ENCODE results near the gene ARHGEF18.
A peak's percentile ranks its signal among the peaks of the same experiment; 100 is the strongest.

ARHGEF18 gene

GRCh38 chr19:7386308-7386707, 37.6 kb downstream of the ARHGEF18 start:
- DNase-seq (ENCODE audit: extremely low read depth, low read depth) = no peak
- TF ChIP-seq CTCF (IDR thresholded peaks at IDR 0.05; ENCODE audit: low read depth, low read length) = no peak

- no peak for TF ChIP-seq CTCF (IDR thresholded peaks at IDR 0.05; ENCODE audit: low read depth, low read length)
- no peak for DNase-seq (ENCODE audit: extremely low read depth, low read depth)
These were observed 38.0 kb downstream of the ARHGEF18 start for GRCh38 chr19:7386769-7387168.

- no peak for DNase-seq (ENCODE audit: extremely low read depth, low read depth)
- TF ChIP-seq CTCF (IDR thresholded peaks at IDR 0.05; ENCODE audit: low read depth, low read length) = no peak
These were observed 42.5 kb downstream of the ARHGEF18 start for GRCh38 chr19:7391218-7391670.

- no peak for DNase-seq (ENCODE audit: extremely low read depth, low read depth)
These were observed 44.7 kb downstream of the ARHGEF18 start for GRCh38 chr19:7393459-7393858.

GRCh38 chr19:7393939-7394730, 45.4 kb downstream of the ARHGEF18 start:
- no peak for TF ChIP-seq CTCF (IDR thresholded peaks at IDR 0.05; ENCODE audit: low read depth, low read length)
- no peak for DNase-seq (ENCODE audit: extremely low read depth, low read depth)

More at GRCh38 chr19:7393459-7393858, 44.7 kb downstream of the ARHGEF18 start:
- TF ChIP-seq CTCF (IDR thresholded peaks at IDR 0.05; ENCODE audit: low read depth, low read length) = no peak

- DNase-seq (ENCODE audit: extremely low read depth, low read depth) = peak; percentile 79
- TF ChIP-seq CTCF (IDR thresholded peaks at IDR 0.05; ENCODE audit: low read depth, low read length) = no peak; the same call in 1 of the 2 replicates
These were observed 46.1 kb downstream of the ARHGEF18 start for GRCh38 chr19:7394731-7395359.

All from AG09319 (cell line).